GM23248 (cell line): ENCODE results near the gene SRPK3. TPM values are rescaled to one million over a fixed set of nuclear protein-coding genes. Genes with fewer than 3 reads are reported as not detected.
"Not testable (repeated sequence)": the region's sequence is repeated elsewhere in the genome, so short reads cannot be mapped to it uniquely, and the experiment has no call there.

ENCODE experiments used
- DNase-seq: peaks from one replicate; pipeline ENCODE4 v3.0.0-alpha.2; 2015
- H2AFZ ChIP-seq: fragments of 200-600 bp; sonication (generic); 2 replicates; pipeline ENCODE4 v1.6.1; 2016; ENCODE audit warnings: antibody characterized with exemption
- H3F3A ChIP-seq: fragments of 200-600 bp; sonication (generic); 2 replicates; pipeline ENCODE4 v1.6.1; 2016; ENCODE audit warnings: mild to moderate bottlenecking, antibody characterized with exemption, mixed run types; ENCODE audit not compliant: insufficient read depth
- H3K27ac ChIP-seq: fragments of 200-600 bp; sonication (generic); 2 replicates; pipeline ENCODE4 v1.5.1; 2016; ENCODE audit warnings: mild to moderate bottlenecking
- H3K27me3 ChIP-seq: fragments of 200-600 bp; sonication (generic); replicated peaks from 2 replicates; pipeline ENCODE4 v1.6.1; 2016; ENCODE audit warnings: mild to moderate bottlenecking; ENCODE audit not compliant: insufficient read depth
- H3K36me3 ChIP-seq: fragments of 200-600 bp; sonication (generic); 2 replicates; pipeline ENCODE4 v1.6.1; 2016; ENCODE audit warnings: low read depth, mild to moderate bottlenecking
- H3K4me1 ChIP-seq: fragments of 200-600 bp; sonication (generic); 2 replicates; pipeline ENCODE4 v1.6.1; 2016; ENCODE audit warnings: mild to moderate bottlenecking; ENCODE audit not compliant: insufficient read depth
- H3K4me2 ChIP-seq: fragments of 200-600 bp; sonication (generic); one replicate; pipeline ENCODE4 v1.6.1; 2016; ENCODE audit warnings: mild to moderate bottlenecking; ENCODE audit not compliant: unreplicated experiment
- H3K4me3 ChIP-seq: fragments of 200-600 bp; sonication (generic); 2 replicates; pipeline ENCODE4 v1.5.1; 2016; ENCODE audit warnings: mild to moderate bottlenecking
- H3K79me2 ChIP-seq: fragments of 200-600 bp; sonication (generic); 2 replicates; pipeline ENCODE4 v1.6.1; 2016; ENCODE audit warnings: mild to moderate bottlenecking; ENCODE audit not compliant: insufficient read depth
- H3K9ac ChIP-seq: fragments of 200-600 bp; sonication (generic); 2 replicates; pipeline ENCODE4 v1.6.1; 2016; ENCODE audit warnings: mild to moderate bottlenecking
- H3K9me2 ChIP-seq: fragments of 200-600 bp; sonication (generic); 2 replicates; pipeline ENCODE4 v1.6.1; 2016; ENCODE audit warnings: mixed run types, mild to moderate bottlenecking, moderate library complexity; ENCODE audit not compliant: insufficient read depth
- H3K9me3 ChIP-seq: fragments of 200-600 bp; sonication (generic); one replicate; pipeline ENCODE4 v1.6.1; 2017; ENCODE audit warnings: low read depth
- H4K20me1 ChIP-seq: fragments of 200-600 bp; sonication (generic); 2 replicates; pipeline ENCODE4 v1.6.0; 2016; ENCODE audit not compliant: insufficient read depth
- EZH2 ChIP-seq: fragments of 200-600 bp; sonication (generic); IDR thresholded peaks from 2 replicates; pipeline ENCODE4 v1.6.1; 2018; ENCODE audit warnings: antibody characterized with exemption, mild to moderate bottlenecking; ENCODE audit not compliant: insufficient read depth, poor library complexity, severe bottlenecking
- EZH2phosphoT487 ChIP-seq: fragments of 200-600 bp; sonication (generic); IDR thresholded peaks from 2 replicates; pipeline ENCODE4 v1.6.1; 2018; ENCODE audit warnings: antibody characterized with exemption, moderate library complexity, mild to moderate bottlenecking, low read depth; ENCODE audit not compliant: insufficient read depth
- WGBS, 2 experiments: methylation state at CpG; one replicate each; pipeline ENCODE4 v1.1.6; 2015 to 2017; ENCODE audit warnings: low lambda C conversion rate in 2 of 2, low coverage in 1 of 2; ENCODE audit errors: missing lambda C conversion rate in 2 of 2; 5-methylcytosine and 5-hydroxymethylcytosine counted together
- in situ Hi-C: fragments of 300-500 bp; cut with MboI; formaldehyde crosslinking; loops from 2 replicates; pipeline ENCODE4 v1.15.0; 2020
- polyA plus RNA-seq: library from polyadenylated mRNA; unstranded; fragments of >200 nt; fragmentation: Nextera tagmentation; extraction: Ambion mirVana; gene quantifications from 2 replicates; pipeline ENCODE4 v1.2.1, GENCODE V29; 2016
- total RNA-seq: library from RNA; depleted of rRNA; stranded (reverse); fragments of >200 nt; shearing (Covaris generic); gene quantifications from 2 replicates; pipeline ENCODE4 v1.2.3, GENCODE V29; 2014

The SRPK3 gene
- total and polyA plus RNA-seq, 2 experiments from 2014 or later: 0.53 to 0.86 TPM

DNA sequence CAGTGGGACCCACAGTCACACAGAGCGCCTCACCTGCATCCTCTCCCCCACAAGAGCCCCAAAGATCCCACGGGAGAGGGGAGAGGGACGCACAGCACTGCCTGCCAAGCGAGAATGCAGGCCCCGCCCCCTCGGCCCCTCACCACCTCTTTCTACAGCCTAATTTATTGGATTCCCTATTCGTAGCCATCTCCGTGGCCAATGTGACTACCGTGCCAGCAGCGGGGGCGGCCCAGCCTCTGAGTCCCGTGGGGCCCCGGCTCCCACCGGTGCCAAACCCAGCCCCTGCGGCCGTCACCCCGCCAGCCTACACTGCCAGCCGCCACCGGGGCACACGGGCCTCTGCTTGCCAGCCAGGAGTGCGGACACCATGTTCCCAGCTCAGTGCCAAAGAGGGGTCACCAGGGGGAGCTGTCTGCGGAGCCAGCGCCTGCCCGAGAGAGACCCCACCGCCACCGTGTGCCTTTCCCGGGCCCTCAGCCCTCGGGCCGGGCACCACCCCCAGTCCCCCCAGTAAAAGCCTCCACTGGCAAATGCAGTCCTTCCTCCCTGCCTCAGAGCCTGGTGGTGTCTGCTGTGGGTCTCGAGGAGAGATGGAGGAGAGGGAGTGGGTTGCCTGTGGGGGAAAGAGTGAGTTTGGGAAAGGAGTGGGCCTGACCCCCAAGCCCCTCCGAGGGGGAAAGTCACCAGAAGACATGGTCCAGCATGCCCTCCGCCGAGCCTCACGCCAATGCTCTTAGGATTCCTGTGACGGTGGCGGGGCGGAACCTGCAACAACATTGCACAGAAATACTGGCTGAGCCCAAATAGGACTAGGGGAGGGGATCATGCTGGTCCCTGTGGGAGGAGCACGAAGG is 36.4 kb upstream of the SRPK3 start:
- Histone ChIP-seq H3K9ac (no peak overlapping the region), H3K36me3 (no peaks in the 10 kb centered on the region), H3K27ac (no peak overlapping the region), H3K4me2 (peak overlapping the region; percentile 35), H3K27me3 (no peaks in the 10 kb centered on the region), H3K4me3 (peak overlapping the region; percentile 26; the same call in 1 of the 2 replicates), H3K4me1 (0 out of 2 replicates have a peak, but pooled peaks cover 3% of the 10 kb centered on the region), H3K9me2 (no peaks in the 10 kb centered on the region), H3K79me2 (no peaks in the 10 kb centered on the region), H3K9me3 (no peaks in the 10 kb centered on the region), H3F3A (no peaks in the 10 kb centered on the region), H4K20me1 (no peaks in the 10 kb centered on the region), H2AFZ (no peak overlapping the region)
- in situ Hi-C loops: no loop called here
- no peak for TF ChIP-seq EZH2phosphoT487
- TF ChIP-seq EZH2: no peak
- WGBS, 2 experiments: 4 to 5% methylated on average over 16 to 31 of the region's 38 CpGs
- DNase-seq: peak; percentile 43

DNA sequence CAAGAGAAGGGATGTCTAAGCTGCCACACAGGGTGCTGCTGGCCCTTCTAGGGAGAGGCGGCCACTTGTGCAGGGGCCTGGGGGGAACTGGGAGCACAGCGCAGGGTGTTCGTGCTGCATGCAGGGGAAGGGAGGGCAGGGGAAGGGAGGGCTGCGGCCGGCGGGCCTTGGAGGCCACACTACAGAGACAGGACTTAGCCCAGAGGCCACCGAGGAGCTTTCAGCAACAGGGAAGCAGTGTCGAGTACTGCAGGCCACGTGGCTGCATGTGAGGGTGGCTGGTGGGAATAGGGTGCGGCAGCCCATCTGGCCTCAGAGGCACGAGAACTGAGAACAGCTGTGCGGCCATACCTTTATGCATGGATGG is 35.8 kb upstream of the SRPK3 start:
- not testable (repeated sequence) for H3K4me2 ChIP-seq

DNA sequence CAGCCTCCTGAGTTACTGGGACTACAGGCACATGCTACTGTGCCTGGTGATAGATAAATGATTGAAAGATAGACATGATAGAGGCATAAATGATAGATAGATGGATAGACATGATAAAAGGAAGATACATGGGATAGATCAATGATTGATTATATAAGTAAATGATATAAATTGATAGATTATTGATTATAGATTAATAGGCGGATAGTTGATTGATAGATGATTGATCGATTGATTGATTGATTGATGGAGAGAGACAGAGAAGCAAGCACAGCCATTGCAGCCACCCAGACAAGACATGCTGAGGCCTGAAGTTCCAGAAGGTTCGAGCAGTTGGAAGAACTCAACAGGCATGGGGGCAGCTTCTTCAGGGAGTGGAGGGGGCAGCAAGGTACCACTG is 34.5 kb upstream of the SRPK3 start:
- H4K20me1 ChIP-seq: no peaks in the 10 kb centered on the region
- no peaks in the 10 kb centered on the region for H3K36me3 ChIP-seq
- 0 out of 2 replicates have a peak, but pooled peaks cover 3% of the 10 kb centered on the region for H3K4me1 ChIP-seq
- H2AFZ ChIP-seq: no peak overlapping the region
- in situ Hi-C loops: no loop called here
- H3F3A ChIP-seq: no peaks in the 10 kb centered on the region
- H3K27me3 ChIP-seq: no peaks in the 10 kb centered on the region
- no peak overlapping the region for H3K27ac ChIP-seq
- WGBS, 2 experiments: 70 to 73% methylated on average over 3 of the region's 3 CpGs
- no peaks in the 10 kb centered on the region for H3K79me2 ChIP-seq
- no peaks in the 10 kb centered on the region for H3K9me3 ChIP-seq
- no peak overlapping the region for H3K4me2 ChIP-seq
- DNase-seq: no peak
- no peak overlapping the region for H3K9ac ChIP-seq
- no peaks in the 10 kb centered on the region for H3K9me2 ChIP-seq
- no peak overlapping the region for H3K4me3 ChIP-seq
- TF ChIP-seq EZH2phosphoT487 (no peak), EZH2 (no peak)

More for the DNA sequence above, 35.8 kb upstream of the SRPK3 start:
- H4K20me1 ChIP-seq, H3K36me3 ChIP-seq, in situ Hi-C loops, H3K27me3 ChIP-seq, H2AFZ ChIP-seq, H3K4me1 ChIP-seq, H3K9me2 ChIP-seq, H3K9ac ChIP-seq, H3K27ac ChIP-seq, H3K4me3 ChIP-seq, H3K9me3 ChIP-seq, H3F3A ChIP-seq, H3K79me2 ChIP-seq, DNase-seq: not testable (repeated sequence)
- 63 to 83% methylated on average over 2 to 10 of the region's 12 CpGs for WGBS, 2 experiments

DNA sequence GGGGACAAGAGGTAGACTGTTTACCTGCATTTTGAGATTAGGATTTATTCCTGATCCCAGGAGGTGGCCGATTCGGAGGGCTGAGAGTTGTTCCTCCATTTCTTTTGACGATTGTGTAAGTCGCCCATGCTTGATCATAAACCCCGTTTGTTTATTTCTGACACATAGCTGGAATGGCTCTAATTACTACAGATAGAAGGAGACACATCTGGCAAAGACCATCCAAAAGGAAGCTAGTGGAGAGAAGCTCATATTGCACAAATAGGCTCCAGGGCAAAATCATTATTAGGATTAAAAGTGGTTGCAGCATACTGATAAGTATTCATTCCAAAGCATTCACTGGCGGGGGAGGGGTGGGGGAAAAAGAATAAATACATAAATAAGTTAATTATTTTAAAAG is 33.9 kb upstream of the SRPK3 start:
- H3K27ac ChIP-seq, H2AFZ ChIP-seq, H3K4me1 ChIP-seq, H3K79me2 ChIP-seq, H3K4me2 ChIP-seq, in situ Hi-C loops, H3K27me3 ChIP-seq, H3K9ac ChIP-seq, H3K4me3 ChIP-seq, H3F3A ChIP-seq, H4K20me1 ChIP-seq, H3K9me2 ChIP-seq, DNase-seq, H3K36me3 ChIP-seq, H3K9me3 ChIP-seq: not testable (repeated sequence)
- 23 to 42% methylated on average over 5 to 6 of the region's 6 CpGs for WGBS, 2 experiments

DNA sequence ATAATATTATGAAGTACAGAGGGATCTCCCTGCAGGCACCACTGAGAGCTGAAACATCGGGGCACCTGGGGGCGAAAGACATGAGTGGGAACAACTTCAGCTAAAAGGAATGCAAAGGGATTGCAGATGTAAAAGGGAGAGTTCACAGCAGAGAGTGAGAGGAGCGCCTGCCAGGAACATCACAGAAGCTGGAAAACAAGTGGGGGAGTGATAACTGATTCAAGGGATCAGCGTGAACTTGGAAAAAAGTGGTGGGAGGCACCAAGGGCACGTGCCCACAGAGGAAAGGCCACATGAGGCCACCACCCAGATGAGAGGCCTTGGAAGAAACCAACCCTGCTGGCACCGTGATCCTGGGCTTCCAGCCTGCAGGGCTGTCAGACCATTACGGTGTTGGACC is 31.8 kb upstream of the SRPK3 start:
- H3K79me2 ChIP-seq, H2AFZ ChIP-seq, H4K20me1 ChIP-seq, H3K36me3 ChIP-seq, H3K9me3 ChIP-seq, H3F3A ChIP-seq, in situ Hi-C loops, H3K4me2 ChIP-seq, DNase-seq, H3K27me3 ChIP-seq, H3K4me1 ChIP-seq, H3K4me3 ChIP-seq, H3K27ac ChIP-seq, H3K9me2 ChIP-seq, H3K9ac ChIP-seq: not testable (repeated sequence)
- WGBS, 2 experiments: 51 to 54% methylated on average over 7 of the region's 7 CpGs
